SKM-1 treated with dmso at 0.1 percent for 144 hours (cell line): ENCODE measurements around the gene KCNH1.

Experiments
- DNase-seq: peaks from one replicate; lab custom pipeline; 2025; ENCODE audit not compliant: unreplicated experiment; lab: John Stamatoyannopoulos, UW

Gene KCNH1

DNA sequence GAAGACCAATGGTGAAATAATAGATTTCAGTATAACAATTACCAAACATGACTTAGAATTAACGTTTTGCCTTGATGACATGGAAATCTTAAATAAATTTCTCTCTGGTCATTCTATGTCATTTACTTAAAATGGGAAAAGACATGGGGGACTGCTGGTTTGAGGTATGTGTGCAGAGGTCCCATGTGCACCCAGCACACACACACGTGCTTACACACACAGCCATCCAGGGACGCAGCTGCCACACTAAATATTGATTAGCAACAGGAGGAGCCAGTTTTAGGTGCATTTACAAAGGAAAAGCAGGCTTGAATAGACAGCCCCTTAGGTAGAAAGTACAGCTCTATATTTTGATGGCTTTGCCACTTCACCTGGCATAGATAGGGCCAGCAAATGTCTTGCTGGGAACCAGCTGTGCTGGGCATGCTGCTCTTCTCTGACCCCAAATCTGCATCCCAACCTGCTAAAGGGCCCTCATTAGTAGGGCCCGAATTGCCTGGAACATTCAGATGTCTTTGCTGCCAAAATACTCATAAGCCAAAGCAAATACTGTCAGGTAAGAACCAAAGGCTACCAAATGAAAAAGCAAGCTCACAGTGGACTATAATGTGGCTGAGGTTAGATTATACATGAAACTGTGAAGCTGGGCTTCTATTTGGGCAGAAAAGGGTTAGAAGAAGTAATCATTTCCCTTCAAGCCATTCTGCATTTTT, 405.4 kb downstream of the KCNH1 start:
- DNase-seq: no peak

DNA sequence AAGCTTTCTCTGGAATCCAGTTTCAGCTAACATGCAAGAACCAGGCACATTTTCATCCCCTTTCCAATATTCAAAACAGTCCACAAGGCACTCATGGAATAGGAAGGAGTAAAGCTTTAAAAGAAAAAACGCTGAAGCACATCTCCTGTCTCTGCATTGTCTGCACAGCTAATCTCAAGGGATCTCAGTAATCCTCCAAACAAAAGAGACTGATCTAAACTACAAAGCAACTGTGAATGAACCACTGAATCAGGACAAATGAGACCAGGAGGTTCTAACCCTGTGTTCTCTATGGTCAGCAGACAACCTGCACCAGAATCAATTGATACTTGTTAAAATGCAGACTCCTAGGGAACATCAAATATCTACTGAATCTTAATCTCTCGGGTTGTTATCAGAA, 406.2 kb downstream of the KCNH1 start:
- no peak for DNase-seq

DNA sequence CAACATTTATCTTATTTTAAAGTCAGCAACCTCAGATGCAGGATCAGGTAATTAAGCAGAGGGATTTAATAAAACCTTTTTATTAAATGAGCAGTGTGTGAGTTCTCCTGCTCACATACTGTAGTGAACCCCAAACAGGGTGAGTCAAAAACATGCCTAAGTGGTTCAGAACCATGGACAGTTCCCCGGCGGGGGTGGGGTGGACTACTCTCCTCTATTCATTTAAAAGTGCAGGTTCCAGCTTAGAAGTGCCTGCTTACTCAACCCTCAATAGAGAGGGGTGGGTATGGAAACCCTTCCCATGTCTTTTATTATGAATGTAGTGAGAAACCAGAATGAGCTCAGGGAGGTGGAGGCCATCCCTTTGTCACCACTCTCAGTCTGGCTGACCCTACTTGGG, 407.3 kb downstream of the KCNH1 start:
- no peak for DNase-seq

GRCh38 chr1:210724768-210725167, 409.2 kb downstream of the KCNH1 start:
- no peak for DNase-seq

- no peak for DNase-seq
Observed at GRCh38 chr1:210723646-210724045, 410.3 kb downstream of the KCNH1 start.

GRCh38 chr1:210722410-210723081, 411.4 kb downstream of the KCNH1 start:
- DNase-seq: no peak

DNA sequence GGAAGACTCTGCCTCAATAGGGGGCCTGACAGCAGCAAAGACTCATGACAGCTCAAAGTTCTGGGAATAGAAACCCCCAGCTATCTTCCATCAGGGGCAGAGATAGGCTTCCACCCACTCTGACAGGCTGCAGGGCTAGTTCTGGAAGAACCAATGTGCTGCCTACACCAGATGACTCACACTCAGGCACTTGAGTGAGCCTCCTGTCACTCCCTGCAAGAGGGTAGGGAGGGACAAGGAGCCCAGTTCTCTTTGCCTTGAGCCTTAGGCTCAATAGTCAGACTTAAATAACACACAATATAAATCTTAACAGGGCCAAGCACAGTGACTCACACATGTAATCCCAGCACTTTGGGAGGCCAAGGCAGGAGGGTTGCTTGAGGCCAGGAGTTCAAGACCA, 418.9 kb downstream of the KCNH1 start:
- no peak for DNase-seq

DNA sequence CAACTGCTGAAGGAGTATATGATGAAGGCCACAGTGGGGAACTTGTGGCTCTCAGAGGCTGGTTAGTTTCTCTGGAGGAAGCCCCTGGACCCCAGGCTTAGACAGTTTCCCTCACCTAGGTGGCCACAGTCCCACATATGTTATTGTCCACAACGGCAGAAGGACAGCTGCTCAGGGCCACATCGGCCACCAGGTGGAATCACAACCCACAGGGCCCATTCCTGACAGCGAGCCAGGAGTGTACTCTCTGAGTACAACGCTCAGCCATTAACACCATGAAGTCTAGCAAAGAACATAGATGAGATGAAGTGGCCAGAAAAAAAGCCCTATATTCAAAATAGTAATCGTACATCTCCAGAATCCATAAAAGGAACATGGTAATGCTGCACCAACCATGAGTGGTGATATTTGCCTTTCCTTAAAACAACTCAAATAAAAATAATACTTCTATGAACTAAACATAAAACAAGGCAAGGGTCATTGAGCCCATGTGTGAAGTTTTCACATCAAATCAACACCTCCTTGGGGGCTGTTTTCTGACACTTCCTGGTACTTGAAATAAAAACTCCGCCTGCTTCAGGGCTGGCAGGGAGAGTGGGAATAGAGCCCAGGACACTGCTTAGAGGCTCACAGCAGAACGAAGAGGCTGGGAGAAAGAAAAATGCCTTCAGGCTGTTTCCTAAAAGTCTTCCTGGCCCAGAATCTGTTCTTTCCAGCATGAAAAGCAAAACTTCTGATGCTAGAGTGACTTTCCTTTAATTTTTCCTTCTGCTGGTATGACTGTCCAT, 421.9 kb downstream of the KCNH1 start:
- no peak for DNase-seq

DNA sequence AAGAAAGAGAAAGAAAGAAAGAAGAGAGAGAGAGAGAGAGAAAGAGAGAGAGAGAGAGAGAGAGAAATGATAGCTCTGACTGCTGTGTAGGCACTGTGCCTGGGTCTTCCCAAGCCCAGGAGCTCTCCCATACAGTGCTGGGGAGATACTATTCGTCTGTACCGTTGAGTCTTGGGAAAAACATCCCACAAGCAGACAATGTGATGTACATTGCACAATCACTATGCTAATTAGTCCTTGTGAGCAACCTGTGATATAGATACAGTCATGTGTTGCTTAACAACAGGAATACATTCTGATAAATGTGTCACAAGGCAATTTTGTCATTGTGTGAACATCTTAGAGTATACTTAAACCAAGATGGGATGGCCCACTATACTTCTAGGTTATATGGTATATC, 424.2 kb downstream of the KCNH1 start:
- no peak for DNase-seq

GRCh38 chr1:210707300-210708240, 426.4 kb downstream of the KCNH1 start:
- no peak for DNase-seq

GRCh38 chr1:210706246-210706645, 427.7 kb downstream of the KCNH1 start:
- no peak for DNase-seq

GRCh38 chr1:210705086-210705485, 428.9 kb downstream of the KCNH1 start:
- DNase-seq: no peak

GRCh38 chr1:210703593-210703992, 430.4 kb downstream of the KCNH1 start:
- no peak for DNase-seq

GRCh38 chr1:210702506-210702905, 431.4 kb downstream of the KCNH1 start:
- DNase-seq: no peak

DNA sequence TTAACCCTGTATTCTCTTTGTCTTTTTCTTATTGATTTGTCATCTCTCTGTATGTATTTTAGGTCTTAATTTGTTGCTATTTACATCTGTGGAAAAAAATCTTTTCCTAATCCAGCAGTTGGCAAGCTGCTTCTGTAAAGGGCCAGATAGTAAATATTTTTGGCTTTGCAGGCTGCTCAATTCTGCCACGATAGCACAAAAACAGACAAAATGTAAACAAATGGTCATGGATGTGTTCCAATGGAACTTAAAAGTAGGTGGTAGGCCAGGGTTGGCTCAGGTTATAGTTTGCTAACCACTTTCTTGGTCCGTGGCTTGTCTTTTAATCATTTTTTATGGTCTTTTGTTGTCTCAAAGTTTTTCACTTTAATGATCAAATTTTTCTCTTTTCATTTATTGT, 433.4 kb downstream of the KCNH1 start:
- no peak for DNase-seq

GRCh38 chr1:210700083-210700482, 433.9 kb downstream of the KCNH1 start:
- DNase-seq: no peak

DNA sequence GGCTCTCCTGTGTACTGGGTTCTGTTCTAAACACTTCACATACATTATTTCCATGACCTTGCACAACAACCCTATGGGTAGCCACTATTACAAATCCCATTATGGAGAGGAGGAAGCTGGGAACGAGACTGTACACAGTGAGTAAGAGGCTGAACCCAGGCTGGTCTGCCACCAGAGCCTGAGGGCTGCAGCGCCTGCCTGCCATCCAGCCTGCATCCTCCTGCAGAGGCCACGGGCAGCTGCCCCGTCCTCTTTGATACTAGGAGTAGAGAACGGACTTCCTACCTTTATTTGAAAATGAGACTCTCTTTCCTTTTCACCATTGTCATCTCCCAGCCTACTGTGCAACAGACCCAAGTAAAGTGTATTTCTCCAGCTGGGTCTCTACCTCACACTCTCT, 435.3 kb downstream of the KCNH1 start:
- DNase-seq: no peak

- DNase-seq: no peak
Observed at GRCh38 chr1:210697185-210697584, 436.8 kb downstream of the KCNH1 start.

GRCh38 chr1:210696709-210697108, 437.2 kb downstream of the KCNH1 start:
- no peak for DNase-seq

DNA sequence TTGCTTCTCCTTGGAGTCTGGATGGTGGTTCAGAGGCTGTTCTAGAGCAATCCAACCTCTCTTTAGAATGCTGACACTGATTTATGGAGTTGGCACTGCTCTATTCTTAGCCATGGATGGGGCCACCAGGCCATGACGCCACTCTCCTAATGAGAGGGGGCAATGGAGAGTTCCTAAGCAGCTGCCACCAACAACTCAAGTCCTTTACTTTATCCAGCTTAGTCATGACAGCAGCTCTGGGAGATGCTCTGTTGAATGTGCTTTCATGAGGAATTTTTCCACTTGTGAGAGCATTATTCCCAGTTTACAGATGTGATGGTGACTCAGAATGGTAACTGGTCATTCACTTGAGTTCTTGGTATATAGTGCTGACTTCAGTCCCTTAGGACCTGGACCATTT, 438.9 kb downstream of the KCNH1 start:
- DNase-seq: no peak

DNA sequence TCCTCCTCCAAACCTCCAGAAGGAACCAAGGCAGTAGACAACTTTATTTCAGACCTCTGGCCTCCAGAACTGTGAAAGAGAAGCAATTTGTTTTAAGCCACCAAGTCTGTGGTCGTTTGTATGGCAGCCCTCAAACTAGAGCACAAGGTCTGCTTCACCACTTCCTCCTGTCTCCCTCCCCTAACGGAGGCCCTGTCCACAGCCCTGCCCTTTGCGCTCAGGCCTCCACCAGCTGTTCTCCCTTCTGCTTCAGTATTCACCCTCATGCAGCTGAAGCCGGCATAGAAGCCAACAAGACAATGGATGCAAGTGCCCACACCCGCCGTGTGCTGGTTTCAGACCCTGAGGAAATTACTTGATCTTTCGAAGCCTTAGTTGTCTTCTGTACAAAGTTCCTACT, 441.2 kb downstream of the KCNH1 start:
- DNase-seq: peak; percentile 91
